CD4-positive, alpha-beta T cell treated with Interleukin-4 for 4 hours (primary cell): Measurements from ENCODE around the gene VDAC1.
A peak's percentile ranks its signal among the peaks of the same experiment; 100 is the strongest.
"Not testable (repeated sequence)": the region's sequence is repeated elsewhere in the genome, so short reads cannot be mapped to it uniquely, and the experiment has no call there.

ENCODE experiments used
- DNase-seq: peaks from one replicate; pipeline ENCODE4 v3.0.0-alpha.2; 2020

Gene VDAC1

DNA sequence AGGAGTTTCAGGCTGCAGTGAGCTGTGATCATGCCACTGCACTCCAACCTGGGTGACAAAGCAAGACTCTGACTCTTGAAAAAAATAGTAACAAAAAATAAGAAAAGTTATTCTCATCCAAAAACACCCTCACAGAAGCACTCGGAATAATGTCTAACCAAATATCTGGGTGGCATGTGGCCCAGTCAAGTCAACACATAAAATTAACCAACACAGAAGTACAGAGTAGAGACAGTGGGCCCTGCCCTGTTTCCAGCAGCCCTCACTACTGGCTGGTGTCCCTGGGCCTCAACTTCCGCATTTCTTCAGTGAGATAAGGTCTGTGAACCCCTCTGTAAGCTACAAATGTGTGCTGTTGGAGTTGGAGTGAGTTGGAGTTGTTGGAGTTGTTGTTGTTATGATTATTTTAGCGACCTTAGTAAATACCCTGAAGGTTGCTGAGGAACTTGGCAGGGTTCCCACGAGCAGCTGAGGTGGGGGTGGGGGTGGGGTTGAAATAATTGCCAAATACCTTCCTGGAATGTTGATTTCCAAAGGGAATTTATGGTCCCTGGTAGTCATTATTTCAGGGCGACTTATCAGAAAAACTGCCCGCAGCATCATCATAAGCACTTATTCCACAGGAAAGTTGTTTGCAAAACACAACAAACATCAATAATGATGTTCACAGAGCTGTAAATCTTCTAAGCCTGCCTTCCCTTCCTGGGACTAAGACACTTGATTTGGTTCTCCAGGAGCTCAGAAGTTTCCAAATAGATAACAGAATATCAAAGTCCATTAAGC lies 66.5 kb downstream of the VDAC1 start:
- DNase-seq = no peak

DNA sequence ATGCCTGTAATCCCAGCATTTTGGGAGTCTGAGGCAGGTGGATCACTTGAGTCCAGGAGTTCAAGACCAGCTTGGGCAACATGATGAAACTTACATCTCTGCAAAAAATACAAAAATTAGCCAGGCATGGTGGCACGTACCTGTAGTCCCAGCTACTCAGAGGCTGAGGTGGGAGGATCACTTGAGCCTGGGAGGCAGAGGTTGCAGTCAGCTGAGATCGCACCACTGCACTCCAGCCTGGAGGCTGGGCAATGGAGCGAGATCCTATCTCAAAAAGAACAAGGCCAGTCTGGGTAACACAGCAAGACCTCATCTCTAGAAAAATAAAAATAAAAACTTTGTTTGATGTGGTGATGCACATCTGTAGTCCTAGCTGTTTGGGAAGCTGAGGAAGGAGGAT lies 67.1 kb downstream of the VDAC1 start:
- DNase-seq = not testable (repeated sequence)

DNA sequence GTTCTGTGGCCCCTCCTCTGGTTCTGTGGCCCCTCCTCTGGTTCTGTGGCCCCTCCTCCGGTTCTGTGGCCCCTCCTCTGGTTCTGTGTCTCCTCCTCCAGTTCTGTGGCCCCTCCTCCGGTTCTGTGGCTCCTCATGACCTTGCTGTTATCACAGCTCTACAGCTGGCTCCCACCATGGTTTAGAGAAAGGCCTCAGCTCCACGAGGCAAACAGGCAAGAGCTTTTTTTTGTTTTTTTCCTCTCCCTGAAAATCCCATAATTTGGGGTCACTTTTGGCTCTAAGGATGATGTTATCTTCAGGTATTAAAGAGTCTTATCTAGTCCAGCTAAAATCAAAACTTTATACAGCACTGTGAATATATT lies 68.1 kb downstream of the VDAC1 start:
- no peak for DNase-seq

DNA sequence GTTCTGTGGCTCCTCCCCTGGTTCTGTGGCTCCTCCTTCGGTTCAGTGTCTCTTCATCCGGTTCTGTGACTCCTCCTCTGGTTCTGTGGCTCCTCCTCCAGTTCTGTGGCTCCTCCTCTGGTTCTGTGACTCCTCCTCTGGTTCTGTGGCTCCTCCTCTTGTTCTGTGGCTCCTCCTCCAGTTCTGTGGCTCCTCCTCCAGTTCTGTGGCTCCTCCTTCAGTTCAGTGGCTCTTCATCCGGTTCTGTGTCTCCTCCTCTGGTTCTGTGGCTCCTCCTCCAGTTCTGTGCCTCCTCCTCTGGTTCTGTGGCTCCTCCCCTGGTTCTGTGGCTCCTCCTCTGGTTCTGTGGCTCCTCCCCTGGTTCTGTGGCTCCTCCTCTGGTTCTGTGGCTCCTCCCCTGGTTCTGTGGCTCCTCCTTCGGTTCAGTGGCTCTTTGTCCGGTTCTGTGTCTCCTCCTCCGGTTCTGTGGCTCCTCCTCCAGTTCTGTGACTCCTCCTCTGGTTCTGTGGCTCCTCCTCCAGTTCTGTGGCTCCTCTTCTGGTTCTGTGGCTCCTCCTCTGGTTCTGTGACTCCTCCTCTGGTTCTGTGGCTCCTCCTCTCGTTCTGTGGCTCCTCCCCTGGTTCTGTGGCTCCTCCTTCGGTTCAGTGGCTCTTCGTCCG lies 68.7 kb downstream of the VDAC1 start:
- not testable (repeated sequence) for DNase-seq

DNA sequence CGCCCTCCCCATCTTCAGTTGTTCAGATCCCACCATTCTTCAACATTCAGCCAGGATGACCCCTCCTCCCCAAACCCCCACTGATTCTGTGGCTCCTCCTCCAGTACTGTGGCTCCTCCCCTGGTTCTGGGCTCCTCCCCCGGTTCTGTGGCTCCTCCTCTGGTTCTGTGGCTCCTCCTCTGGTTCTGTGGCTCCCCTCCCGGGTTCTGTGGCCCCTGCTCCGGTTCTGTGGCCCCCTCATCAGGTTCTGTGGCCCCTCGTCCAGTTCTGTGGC lies 69.2 kb downstream of the VDAC1 start:
- DNase-seq = no peak

DNA sequence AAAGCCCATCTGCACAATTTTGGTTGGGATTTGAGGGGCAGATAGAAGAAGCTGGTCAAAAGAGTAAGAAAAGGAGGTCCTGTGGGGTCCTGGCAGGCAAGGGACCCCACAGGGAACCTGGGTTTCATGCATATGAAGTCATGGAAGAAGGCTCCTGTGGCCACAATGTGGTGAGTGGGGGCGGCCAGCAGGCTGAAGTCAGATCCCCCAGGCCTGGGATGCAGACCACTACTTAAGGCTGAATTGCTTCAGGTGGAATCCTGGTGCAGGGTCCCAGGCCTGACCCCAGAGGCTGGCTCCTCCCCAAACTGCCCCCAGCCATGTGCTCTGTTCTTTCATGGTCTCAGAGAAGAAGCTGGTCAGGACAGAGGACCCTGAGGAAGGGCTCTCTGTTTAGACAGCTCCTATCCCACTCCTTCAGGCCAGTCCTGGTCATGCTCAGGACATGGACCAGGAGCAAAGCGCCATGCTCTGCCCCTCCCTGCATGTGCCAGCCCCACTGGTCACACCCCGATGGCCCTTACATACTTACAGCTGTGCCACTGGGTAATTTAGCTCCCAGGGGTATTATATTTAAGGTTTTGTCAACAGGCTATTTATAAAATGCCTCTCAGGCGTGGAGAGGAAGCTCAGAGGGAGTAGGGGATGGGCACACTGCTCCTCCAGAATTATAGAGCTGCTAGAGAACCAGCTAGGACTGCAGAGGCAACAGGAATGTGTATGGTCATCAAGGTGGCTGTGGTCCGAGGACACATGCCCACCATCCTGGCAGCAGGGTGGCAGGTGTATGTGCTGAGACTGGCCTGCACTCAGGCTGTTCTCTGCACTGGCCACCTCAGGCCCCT lies 69.7 kb downstream of the VDAC1 start:
- DNase-seq = no peak

DNA sequence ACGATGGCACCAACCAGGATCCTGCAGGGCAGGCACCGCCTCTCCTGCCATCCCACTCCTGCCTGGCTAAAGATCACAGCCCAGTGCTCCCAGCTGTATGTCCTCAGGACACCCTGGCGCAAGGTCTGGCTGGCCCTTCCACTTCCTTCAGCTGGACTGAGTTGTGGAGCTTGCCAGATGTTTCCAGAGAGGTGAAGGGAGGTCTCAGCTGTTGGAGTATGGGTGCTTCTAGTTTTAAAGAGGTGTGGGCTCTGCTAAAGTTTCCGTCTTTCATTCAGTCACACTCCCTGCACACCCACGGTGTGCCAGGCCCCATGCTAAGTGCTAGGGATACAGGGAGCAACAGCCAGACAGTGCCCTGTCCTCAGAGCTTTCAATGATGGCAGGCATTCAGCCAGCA lies 70.5 kb downstream of the VDAC1 start:
- DNase-seq = no peak

DNA sequence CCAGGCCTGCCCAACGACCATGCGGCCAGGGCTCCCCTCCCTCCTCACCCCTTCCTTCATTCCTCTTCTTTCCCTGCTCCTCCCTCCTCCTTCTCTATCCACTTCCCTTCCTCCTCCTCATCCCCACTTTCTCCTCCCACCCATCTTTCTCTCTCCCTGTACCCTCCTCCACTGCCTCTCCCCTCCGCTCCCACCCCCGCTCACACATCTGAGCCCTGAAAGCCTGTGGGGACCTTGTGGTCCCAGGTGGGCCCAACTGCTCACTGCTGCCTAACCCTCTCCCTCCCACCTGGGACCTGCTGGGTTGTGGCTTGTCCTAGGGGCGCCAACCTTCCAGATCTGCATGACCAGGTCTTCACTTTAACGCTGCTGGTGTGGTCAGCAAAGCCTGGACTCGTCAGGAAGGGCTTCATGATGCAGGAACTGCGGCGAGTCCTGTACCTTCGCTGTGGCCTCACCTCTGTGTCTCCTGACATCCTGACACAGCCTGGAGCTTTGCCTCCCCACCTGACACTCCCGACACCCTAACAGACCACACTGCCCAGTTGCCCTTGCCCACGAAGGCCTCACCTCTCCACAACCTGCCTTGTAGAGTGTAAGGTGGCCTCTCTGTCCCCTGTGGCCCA lies 71.0 kb downstream of the VDAC1 start:
- no peak for DNase-seq

DNA sequence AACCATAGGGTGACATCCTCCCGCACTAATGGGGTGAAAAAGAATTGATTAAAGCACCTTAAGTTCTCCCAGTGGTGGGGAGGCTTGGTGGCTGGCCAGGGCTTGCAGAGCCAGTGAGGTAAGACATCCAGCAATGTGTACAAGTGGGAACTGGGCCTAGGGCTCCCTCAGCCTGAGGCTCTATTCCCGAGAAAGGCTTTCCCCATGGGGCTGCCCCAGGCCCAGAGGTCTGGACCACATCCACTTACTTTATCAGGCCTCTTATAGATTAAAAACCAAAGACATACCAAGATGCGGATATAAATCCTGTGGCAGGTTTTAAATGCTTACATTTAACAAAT lies 71.6 kb downstream of the VDAC1 start:
- no peak for DNase-seq

DNA sequence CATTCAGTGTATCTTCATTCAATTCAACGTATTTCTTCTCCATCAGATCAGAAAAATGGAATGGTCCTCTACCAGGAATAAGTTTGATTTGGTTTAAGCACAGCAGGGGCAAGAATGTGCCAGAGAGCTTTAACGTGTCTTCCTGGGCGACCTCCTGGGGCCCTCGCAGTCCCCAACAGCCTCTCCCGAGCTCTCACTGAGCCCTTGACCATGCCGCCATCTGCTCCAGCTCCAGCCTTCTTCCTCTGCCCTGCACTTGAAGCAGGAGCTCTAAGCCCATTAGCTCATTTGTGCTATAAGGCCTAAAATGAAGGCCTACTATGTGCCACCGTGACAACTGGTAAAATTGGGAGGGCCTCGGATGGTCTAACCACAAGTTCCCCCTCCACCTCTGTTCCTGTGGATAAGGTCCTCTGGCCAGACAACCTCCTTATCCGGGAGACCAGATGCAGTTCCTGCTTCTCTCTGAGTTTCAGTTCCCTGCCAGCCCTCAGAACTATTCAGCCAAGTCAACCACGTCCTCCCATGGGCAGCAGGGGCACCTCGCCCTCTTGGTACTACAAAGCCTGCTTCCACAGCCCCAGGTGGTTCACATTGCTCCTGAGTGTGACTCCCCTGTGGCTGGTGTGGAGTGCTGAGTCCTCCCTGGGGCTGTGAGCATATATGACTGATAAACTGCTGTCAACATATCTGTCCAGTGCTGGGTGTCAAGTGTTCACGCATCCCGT lies 72.2 kb downstream of the VDAC1 start:
- DNase-seq = peak; percentile 5

DNA sequence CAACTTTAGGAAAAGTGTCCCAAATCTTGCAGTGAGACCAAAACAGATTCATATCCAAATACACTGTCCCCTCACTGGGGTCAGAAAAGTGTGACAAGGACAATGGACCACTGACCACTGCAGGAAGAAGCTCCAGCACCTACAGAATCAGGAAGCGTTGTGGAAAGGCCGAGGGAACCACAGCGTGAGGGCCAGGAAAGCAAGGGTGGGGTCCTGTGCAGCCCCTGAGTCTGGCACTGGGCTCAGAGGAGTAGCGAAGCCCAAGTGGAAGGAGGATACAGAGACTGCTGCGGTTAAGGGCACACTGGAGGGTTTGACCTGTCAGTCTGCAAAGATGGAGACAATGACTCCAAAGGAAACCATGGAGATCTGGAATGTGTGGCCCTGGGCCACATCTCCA lies 73.2 kb downstream of the VDAC1 start:
- DNase-seq = no peak

DNA sequence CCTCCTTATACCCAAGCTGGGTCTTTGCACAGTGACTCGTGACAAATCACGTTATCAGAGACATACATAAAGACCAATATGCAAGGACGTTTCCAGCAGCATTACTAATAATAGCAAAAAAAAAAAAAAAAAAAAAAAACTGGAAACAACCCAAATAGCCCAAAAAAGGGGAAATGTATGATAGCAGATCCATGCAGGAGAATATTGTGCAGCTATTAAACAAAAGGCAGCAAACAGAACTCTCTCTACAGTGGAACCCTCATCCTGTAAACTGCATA lies 74.0 kb downstream of the VDAC1 start:
- DNase-seq = no peak

DNA sequence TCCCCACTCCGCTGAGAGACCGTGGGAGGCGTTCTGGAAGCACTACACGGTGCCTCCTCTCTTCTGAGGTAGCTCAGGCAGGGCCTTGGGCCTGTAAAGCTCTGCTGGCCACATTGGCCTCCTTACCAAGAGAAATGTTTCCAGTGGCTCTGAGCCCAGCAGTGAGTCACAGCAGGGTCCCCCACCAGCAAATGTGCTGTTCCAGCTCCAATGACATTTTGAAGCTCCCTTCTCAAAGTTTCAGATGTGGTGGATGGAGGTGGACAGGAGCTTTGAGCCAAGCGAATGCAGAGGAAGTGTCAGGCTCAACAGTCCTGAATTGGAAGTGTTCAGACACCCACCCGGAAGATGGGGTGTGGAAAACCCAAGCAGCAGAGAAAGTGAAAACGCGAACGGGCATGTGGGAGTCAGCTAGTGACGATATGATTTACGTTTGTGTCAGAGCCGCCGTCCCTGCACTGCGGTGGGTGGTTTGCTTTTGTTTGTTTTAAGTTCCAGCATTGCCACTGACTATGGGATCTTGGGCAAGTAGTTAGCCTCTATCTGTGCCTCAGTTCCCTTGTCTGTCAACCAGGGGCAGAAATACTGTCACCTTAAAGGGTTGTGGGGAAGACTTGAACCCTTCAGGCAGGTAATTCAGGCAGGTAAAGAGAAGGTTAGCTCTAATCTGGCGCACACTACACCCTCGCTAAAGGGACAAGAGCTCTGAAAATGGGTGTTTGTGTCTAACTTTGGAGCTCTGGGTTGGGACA lies 74.5 kb downstream of the VDAC1 start:
- peak; percentile 37 for DNase-seq

DNA sequence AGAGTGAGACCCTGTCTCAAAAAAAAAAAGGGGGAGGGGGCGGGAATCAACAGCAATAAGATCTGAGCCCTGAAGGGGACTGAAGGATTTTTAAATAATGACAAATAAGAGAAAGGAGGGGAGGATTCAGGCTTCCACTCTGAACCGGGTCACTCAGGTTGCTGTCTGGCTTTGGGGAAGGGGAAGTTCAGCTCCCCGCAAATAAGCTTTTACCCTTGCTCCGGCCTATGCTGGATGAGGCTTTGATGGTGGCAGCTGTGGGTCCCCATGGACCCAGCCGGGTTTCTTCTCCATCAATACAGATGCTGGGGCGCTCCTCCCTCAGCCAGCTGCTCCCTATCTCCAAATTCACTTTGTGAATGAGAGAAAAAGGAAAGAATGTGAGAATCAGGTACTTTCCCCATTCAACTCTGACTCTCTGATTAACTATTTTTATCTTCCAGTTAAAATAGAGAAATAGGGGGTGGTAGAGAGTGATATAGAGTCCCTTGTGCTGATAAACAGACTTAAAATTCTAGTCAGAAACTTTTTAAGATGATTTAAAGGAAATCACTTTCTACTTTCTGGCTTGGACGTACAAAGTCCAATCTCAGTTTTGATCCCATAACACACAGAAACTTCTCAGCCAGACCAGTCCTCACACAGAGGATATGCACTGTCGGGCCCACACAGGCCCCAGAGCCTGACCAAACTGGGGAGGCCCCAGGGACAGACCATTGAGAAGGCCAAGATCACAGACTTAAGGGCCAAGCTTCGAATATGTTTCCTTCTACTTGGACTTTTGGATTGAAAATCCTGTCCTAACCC lies 76.0 kb downstream of the VDAC1 start:
- DNase-seq = no peak

DNA sequence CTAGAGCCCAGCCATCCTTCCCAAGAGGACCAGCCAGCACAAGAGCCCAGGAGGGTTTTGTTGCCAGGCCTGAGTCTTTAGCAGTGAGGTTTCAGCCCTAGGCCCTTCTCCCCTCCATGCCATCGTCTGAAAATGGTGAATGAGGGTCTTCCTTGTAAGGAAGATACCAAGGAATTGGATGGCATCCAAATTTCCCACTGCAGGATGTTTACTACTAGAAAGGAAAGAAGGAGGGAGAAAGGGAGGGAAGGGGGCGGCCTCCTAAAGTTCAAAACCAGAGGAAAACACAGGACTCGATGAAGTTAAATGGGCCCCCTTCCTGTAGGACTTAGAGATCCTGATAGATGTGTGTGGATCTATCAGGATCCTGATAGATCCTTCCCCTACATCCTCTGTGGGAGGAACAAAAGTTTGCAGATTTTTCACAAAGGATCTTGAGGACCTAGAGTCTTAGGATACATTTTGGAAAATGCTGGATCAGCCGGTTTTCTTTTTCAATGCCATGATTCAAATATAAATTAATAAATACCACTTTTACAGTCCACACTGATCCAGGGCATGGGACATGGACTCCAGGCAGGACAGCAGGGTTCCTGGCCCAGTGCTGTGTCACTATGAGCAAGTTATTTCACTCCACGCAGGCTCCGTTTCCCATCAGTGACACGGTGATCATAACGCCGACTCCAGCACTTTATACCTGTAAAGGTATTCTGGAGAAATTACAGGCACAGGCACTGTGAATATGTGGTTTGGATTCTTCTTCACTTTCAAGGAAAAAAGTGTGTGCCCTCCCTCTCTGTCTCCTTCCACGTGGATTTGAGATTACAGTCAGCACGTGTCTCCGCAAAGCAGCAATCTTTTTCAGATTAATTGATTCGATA lies 77.2 kb downstream of the VDAC1 start:
- DNase-seq = no peak

DNA sequence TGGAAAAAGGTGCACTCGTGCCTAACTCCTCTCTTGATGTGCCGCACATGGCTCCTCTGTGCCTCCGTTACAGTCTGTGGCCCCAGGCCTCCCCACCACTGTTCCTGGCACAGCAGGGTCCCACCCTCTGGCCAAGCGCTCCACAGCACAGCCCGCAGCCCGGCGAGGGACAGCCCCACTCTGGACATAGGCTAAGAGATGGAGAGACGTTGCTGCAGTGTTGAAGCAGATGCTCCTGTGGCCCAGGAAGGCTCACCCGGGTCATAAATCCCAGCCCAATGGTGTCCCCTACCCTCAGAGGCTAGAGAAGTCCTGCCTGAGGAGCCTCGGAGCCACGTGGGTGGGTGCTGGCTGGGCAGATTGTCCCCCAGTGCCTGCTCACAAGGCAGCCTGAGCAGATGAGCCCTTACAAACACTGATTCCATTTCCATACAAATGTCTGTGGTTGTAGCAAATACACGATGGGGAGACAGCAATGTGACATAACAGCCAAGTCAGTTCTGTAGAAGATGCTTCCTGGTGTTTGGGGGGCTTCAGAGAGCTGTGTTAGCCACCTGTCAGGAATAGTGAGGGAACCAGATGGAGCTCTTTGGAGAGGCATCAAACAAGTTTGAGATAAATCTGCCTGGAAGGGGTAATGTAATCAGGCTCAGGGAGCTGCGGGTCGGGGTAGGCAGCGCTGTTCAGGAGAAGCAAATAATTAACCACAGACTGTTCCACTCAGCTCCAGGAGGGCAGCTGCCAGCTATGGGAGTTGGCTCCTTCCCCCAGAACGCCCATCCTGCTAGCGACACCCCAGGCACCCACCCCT lies 78.1 kb downstream of the VDAC1 start:
- DNase-seq = no peak

DNA sequence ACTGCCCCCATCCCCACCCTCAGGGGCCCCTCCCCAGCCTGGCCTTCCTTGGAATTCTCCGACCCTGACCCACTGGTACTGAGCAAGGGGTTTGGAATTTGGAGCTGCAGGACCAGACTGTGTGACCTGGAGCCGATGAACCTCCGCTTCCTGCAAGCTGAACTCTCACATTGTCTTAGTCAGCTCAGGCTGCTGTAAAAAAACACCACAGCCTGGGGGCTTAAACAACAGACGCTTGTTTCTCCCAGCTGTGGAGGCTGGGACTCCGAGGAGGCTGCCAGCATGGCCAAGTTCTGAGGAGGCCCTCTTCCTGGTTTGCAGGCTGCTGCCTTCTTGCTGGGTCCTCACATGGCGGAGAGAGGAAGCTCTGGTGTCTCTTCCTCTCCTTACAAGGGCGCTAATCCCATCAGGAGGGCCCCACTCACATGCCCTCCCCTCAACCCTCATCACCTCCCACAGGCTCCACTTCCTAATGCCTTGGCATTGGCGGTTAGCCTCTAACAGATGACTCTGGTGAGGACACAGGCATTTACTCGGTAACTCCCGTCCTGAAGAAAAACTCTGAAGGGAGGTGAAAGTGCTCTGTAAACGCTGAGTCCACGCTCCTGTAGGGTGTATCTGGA lies 78.8 kb downstream of the VDAC1 start:
- DNase-seq = no peak

DNA sequence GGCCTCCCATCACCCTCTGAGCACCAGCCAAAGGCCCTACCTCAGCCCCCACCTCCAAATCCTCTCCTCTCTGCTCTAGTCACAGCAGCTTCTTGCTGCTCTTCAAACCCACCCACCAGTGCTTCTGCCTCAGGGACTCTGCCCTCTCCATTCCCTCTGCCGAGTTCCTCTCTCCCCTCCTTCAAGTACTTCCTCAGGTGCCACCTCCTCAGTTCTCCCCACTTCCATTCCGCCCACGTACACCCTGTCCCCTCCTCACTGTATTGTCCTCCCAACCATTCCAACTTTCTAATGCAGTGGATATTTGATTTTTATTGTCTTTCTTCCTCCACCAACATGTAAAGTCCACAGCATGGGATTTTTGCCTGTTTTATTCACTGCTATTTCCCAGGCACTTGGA lies 79.5 kb downstream of the VDAC1 start:
- no peak for DNase-seq

DNA sequence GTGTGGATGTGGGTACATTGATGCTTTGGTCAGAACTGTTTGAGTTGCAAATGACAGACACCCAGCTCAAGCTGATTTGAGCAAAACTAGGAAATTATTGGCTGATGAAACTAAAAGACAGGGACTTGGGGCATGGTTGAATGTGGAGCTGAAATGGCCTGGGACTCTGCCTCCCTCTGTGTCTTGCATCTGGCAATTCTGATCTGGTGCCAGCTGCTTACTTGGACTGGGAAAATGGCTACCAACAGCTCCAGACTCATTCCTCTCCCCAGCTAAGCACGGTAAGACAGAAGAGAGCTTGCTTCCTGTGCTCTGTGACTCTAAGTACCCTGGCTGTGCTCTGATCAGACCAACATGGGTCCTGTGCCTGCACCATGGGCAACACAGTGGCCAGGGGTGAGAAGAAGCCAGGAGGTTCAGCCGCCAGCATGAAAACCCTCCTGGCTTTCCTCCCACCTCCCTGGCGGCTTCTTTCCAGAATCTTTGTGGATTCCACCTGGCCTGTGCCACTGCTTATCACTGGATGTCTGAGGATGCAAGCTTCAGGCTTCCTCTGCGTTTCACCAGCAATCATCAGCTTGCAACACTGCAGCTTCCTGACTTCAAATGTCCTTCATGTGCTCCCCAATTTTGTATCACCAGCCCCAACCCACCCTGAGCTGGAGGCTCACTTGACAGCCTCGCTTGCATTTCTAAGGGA lies 80.4 kb downstream of the VDAC1 start:
- DNase-seq = no peak
